NCI-H2171 (cell line): ENCODE results near the gene TTLL4.

Source experiments
- DNase-seq: peaks from one replicate; lab custom pipeline; 2025; lab: John Stamatoyannopoulos, UW

The TTLL4 gene

DNA sequence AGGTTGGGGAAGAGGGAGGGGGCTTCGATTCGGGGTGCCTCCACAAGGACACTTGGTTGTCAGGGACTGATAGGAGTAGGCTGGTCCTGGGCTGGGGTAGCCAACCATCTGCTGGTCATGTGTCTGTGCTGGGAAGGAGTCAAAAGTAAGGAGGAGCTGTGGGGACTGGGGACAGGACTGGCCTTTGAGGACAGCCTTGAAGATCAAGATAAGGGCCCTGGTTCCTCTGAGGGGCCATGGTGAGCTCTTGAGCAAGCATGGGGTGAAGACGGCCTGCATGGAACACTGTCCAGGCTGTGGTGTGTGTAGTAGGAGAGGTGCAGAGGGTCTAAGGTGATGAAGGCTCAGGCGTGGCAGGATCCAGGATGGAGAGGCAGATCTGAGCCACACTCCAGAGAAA, 73.1 kb downstream of the TTLL4 start:
- no peak for DNase-seq

DNA sequence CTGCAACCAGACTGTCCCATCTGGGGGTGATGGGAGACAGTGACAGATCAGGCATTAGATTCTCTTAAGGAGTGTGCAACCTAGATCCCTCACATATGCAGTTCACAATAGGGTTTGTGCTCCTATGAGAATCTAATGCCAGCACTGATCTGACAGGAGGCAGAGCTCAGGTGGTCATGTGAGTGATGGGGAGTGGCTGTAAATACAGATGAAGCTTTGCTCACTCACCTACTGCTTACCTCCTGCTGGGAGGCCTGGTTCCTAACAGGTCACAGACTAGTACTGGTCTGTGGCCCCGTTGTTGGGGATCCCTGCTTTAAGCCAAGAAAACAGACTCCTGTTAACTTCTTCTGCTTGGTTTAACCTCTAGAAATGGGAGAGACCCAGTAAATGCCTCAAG, 74.5 kb downstream of the TTLL4 start:
- DNase-seq: no peak

DNA sequence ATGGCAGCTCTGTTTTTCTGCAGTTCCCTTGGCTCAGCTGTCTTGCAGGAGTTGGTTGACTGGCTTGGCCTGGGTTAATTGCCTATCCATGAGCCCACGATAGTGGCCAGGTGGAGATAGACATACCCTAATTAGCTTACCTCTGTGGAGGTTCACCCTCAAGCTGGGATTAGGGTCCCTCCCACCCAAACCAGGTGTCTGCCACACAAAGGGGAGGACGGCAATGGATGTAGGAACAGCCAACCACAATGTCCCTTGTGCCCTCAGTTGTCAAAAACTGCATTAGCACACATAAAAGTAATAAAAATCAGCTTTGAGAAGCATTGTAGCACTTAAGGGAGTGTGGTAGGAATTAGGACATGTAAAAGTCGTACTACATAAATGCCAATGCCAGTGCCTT, 75.5 kb downstream of the TTLL4 start:
- no peak for DNase-seq

DNA sequence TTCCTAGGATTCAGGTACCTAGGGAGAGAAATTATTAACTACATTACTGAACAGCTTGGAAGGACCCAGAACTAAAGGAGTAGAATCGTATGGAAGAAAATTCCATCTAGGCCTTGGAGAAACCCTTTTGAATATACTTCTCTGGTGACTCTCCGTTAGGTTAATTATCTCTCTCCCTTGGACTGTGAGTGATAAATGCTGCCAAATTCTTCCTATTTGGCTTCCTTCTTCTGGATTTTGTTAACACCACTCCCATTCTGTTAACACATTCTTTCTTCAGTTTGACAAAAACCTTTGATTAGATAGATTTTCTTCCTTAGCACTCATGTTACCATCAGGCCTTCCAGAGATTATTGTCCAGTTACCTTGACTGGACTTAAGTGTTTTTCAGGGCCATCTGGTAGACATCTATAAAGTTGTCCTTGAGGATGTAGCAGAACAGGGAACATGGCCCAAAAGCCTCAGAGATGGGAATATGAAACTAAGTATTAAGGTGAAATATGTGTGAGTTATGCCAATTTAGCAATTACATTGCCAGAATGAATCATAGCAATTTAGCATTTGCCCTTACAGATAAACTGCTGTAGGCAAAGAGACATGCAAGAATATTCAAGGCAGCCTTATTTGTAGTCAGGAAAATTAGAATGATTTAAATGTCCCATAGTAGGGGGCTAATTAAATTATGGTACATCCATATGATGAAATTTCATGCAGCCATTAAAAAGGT, 78.1 kb downstream of the TTLL4 start:
- DNase-seq: no peak

DNA sequence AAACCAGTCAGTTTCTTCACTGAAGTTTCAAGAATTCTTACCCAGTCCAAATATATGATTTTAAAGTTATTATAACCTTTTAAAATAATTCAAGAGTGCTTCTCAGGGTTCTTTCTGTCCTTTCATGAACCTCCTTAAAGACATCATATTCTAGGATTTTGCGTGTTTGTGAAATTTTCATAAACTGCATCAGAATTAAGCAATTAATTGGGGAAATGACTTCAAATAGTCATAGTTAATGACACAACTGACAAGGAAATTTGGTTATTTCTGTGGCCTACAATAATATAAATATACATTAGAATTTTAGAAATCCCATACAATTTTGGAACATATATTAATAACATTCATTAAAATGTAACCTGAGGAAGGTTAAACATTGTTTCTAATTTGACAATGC, 81.8 kb downstream of the TTLL4 start:
- no peak for DNase-seq

DNA sequence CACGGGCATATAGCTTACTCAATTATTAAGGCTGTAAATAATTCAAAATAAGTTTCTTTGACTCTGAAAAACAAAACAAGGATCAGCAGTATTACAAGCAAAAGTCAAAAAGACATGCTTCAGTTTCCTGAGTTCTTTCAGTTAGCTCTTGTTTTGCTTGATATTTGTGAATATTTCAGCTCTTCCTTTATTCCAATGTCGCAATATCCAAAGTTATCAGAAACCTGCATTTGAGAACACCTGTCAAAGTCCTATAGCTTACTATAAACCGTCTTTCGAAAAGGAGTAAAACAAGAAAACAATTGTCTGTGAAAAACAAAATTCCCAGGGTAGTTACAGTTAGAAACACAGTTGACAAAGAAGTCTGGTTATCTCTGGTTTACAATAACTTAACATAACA, 86.1 kb downstream of the TTLL4 start:
- DNase-seq: no peak

DNA sequence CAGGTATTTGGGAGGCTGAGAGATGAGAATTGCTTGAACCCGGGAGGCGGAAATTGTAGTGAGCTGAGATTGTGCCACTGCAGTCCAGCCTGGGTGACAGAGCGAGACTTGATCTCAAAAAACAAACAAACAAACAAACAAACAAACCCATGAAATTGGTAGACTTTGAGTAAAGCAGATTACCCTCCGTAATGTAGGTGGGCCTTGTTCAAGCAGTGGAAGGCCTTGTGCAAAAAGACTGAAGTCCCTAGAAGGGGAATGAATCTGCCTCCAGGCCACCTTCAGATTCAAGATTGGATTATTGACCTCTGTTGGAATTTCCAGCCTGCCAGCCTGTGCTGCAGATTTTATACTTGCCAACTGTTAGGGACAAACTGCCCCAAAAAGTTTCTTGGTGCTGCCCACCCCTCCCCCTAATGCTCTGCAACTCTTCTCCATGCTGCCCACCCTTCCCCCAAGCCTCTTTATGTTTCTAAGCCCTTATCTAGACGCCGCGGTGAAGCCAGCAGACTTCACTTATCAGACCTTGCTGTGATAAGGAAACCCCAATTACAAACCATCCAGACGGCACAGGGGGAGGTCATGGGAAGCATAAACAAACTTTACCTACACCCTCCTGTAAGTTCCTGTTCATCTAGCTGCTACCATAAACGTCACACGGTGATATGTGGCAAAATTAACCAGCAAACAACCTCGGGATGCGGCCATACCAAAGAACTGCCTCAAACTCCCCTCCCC, 88.3 kb downstream of the TTLL4 start:
- DNase-seq: no peak

DNA sequence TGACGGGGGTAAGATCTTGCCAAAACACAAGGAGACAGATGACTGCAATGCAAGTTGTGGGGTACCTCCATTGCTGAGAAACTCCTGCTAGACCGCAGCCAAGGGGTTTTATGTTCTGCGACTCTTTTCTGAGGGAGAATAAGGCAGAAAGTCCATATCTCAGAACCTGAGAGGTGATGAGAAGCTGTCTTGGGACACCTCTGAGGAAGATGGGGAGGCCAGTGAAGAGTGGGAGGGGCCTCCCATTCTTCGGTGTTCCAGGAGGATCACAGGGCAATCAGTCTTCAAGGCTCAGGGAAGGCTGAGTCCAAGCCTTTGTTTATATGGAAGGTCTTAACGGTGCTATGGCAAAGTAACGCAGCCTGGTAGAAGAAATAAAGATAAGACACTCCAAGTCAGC, 89.4 kb downstream of the TTLL4 start:
- no peak for DNase-seq

DNA sequence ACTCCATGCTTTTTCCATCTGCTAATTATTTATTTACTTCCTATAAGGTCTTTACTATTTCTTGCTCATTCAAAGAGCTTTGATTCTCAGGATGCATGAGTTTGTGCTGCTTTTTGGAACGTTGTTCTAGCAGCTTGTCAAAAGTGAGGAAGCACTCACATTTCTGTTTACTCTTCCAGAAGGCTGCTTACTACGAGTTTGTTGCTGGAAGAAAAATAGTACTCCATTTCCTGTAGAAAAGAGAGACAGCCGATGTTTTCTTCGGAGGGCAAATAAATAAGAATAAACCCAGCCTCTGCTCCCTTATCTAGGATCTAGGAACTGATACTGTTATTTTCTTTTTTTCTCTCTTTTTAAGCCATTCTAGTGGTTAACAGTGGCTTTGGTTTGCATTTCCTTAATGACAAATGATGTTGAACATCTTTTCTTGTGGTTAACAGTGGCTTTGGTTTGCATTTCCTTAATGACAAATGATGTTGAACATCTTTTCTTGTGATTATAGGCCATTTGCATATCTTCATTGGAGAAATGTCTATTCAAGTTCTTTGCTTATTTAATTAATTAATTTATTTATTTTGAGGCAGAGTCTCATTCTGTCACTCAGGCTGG, 91.9 kb downstream of the TTLL4 start:
- DNase-seq: no peak

DNA sequence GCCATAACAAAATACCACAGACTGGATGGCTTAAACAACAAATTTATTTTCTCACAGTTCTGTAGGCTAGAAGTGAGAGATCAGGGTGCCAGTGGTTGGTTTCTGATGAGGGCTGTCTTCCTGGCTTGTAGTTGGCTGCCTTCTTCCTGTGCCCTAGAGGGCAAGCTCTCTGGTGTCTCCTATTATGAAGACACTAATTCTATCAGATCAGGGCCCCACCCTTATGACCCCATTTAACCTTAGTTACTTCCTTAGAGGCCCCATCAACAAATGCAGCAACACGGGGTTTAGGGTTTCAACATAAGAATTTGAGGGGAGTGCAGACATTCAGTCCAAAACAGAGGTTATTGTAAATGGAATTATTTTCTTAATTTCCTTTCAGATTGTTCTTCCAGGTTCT, 94.2 kb downstream of the TTLL4 start:
- DNase-seq: no peak
